Measurements from ENCODE around the gene GABRD.

- TF ChIP-seq POLR2A (IDR thresholded peaks at IDR 0.05) (no peak), CTCF (IDR thresholded peaks at IDR 0.05) (no peak)
Measured at GRCh38 chr1:2016123-2016522, 3.0 kb upstream of the GABRD start.

Data from vagina (tissue), 2 donors.